Astrocyte of the cerebellum (primary cell): ENCODE results near the gene MEAF6.

Experiments
- DNase-seq: peaks from one replicate; pipeline ENCODE4 v3.0.0-alpha.2; 2011; ENCODE audit warnings: low read depth
- H3K4me3 ChIP-seq: 2 replicates; pipeline ENCODE4 v1.5.1; 2011; ENCODE audit warnings: mild to moderate bottlenecking, low read depth, low read length, moderate library complexity
- in situ Hi-C: cut with HindIII; loops from 2 replicates; pipeline ENCODE4 v1.10.0; 2017; ENCODE audit warnings: low sequenced_read_pairs
- TF ChIP-seq, protein P1 (sequence below): IDR thresholded peaks from 2 replicates; pipeline ENCODE4 v1.5.1; 2012; ENCODE audit warnings: low read length, low read depth, moderate library complexity, mild to moderate bottlenecking; ENCODE audit errors: missing control alignments

MEAF6 gene

DNA sequence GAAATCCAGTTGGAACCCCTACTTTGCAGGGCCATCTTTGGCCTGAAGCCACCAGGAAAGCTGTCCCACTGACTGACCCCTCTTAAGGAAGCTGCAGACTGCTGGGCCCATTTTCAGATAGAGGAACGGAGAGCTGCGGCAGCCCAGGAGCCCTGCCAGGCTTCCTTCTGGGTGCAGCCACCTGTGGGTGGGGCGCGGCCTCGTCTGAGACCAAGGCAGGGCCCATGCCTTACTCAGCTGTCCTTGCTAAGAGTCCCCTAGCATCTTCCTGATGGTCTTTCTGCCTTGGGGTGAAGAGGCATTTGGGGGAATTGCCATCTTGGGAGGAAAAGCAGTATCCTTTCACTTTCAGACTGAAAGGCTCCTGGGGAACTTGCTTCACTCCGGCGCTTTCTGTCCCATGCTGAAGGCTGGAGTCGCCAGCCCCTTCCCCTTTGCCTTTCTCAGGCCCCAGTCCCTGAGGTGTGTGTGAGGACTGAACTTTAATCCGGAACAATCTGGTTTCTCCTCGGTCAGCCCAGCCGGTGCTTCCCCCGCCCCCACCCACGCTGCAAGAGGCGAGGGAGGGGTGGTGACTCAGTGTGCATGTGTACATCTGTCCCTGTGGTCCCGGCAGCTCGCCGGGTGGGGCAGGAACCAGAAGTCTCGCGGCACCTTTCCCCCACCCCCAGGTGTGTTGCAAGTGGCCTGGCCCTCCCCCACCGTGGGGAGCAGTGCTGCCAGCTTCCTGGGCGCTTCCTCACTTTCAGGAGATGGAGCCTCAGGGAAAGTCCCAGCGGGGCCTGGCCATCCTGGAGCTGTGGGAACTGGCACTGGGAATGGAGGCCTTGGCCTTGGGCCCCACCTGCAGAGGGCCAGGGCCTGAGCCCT is 35.1 kb downstream of the MEAF6 start:
- peak overlapping the region; percentile 29 for H3K4me3 ChIP-seq
- DNase-seq = no peak
- in situ Hi-C loops = no loop called here
- TF ChIP-seq, protein P1, sequence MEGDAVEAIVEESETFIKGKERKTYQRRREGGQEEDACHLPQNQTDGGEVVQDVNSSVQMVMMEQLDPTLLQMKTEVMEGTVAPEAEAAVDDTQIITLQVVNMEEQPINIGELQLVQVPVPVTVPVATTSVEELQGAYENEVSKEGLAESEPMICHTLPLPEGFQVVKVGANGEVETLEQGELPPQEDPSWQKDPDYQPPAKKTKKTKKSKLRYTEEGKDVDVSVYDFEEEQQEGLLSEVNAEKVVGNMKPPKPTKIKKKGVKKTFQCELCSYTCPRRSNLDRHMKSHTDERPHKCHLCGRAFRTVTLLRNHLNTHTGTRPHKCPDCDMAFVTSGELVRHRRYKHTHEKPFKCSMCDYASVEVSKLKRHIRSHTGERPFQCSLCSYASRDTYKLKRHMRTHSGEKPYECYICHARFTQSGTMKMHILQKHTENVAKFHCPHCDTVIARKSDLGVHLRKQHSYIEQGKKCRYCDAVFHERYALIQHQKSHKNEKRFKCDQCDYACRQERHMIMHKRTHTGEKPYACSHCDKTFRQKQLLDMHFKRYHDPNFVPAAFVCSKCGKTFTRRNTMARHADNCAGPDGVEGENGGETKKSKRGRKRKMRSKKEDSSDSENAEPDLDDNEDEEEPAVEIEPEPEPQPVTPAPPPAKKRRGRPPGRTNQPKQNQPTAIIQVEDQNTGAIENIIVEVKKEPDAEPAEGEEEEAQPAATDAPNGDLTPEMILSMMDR = no peak

DNA sequence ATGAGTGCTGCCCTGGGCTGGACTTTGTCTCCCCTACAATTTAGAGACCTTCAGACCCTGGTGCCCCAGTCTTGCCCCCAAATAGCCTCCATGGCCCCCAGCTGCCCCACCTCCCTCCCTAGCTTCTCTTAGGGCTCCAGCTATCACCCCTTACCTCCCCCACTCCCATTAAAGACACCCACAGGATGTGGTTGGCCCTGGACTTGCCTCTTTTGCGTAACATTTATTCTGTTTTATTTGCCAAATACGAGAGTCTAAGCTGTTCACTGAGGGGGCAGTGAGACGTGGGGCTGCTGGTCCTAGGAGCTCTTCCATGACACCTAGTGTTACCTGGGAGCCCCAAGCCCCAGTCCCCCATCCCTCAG is 35.7 kb downstream of the MEAF6 start:
- in situ Hi-C loops = no loop called here
- peak overlapping the region; percentile 29 for H3K4me3 ChIP-seq
- no peak for DNase-seq
- TF ChIP-seq, protein P1 = no peak

DNA sequence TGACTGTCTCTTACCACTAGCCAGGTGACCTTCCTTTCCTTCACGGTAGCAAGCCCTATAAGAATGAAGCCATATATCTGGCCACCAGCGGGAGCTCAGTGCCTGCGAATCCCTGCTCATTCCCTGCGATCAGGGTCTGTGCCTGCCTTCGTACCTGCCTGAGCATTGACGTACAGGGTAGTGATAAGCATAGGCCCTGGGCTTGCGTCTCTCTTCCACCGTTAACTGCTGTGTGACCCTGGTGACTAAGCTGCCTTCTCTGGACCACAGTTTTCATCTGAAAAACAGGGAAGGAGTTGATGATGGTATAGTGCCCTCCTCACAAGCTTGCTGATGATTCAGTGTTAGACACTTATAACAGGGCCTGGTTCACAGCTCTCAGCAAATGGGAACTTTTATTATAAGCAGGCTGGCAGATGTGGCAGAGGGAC is 36.1 kb downstream of the MEAF6 start:
- no peak for DNase-seq
- in situ Hi-C loops = no loop called here
- peak overlapping the region; percentile 29 for H3K4me3 ChIP-seq
- TF ChIP-seq, protein P1 = no peak

DNA sequence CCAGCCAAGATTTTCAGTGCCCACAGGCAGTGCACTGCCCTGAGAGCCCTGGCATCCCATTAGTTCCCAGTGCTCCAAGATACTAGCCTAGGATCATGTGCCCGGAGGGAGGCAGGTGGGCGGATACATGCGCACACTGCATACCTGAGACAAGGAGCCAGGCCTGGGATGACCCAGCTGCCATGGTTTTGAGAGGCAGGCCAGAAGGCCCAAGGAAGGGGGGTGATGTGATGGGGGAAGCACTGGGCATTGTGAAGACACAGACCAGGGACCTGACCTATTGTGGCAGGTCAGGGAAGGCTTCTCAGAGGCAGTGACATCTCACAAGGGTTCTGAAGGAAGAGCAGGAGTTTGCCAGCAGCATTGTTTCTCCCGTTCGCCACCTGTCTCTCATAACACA is 36.6 kb downstream of the MEAF6 start:
- in situ Hi-C loops = no loop called here
- peak overlapping the region; percentile 54 for H3K4me3 ChIP-seq
- TF ChIP-seq, protein P1 = no peak
- DNase-seq = no peak

DNA sequence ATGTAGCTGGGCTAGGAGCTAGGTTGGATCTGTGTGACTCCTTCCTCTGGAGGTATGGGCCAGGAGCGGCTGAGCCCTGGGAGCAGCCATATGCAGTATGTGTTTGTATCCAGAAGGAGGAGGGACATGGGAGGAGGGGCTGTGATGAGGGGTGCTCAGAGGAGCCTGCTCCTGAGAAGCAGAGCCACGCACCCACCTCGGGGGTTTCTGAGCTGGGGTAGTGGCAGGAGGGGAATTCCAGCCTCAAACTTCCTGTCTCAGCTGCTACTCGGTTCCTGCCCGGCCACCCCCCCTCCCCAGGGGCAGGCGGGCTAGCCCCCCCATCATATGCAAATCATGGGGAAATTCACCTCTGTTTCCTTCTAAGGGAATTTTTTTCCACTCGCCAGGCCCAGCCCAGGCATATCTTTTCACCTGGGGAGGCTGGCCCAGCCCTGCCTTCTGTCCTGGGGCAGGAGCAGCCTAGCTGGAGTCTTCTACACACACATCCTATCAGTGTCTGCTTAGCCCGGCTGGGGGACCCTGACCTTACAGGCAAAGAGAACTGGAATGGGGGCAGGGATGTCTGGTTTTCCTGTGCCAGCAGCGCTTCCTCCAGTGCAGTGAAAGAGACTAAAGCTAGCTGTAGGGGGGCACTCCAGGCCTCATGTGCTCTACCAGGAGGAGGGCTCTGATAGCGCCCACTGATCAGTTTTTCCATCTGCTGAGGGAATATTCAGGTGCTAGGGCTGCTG is 37.2 kb downstream of the MEAF6 start:
- DNase-seq = no peak
- in situ Hi-C loops = no loop called here
- peak overlapping the region; percentile 54 for H3K4me3 ChIP-seq
- TF ChIP-seq, protein P1 = peak; percentile 4

DNA sequence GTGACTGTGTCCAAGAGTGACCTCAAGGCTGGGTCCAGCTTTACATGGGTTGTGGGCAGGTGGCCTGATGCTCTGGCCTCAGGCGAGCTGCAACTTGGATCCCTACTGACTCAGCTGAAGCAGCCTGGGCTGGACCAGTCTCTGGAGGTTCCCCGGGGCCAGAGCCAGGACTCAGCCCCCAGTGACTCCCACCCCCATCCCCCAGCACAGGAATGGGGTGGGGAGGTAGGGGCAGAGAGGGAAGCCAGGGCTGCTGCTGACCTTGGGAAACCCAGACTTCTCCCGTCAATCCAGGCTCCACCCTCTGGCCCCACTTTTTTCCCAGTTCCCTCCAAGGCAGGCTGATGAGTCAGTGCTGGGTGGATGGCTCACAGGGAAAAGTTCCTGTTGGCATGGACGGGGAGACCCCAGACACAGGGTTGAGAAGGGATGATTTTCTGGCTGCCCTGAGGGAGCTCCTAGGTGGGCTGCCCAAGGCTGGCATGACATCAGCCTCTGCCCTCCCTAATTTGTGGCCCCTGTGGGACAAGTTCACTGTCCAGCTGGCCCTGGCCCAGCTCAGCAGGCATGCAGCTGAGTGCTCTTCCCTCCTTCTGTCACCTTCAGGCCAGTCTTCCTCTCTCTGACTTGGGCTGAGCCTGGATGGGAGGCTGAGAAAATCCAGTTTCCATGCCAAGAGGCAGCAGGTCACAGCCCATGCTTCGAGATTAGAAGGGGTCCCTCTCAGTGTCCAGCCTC is 37.9 kb downstream of the MEAF6 start:
- no peak for DNase-seq
- TF ChIP-seq, protein P1 = no peak
- H3K4me3 ChIP-seq = peak overlapping the region; percentile 54
- in situ Hi-C loops = no loop called here
